Measurements from ENCODE around the gene UBXN6.
A peak's percentile ranks its signal among the peaks of the same experiment; 100 is the strongest.

Gene UBXN6

GRCh38 chr19:4409123-4409933, 48.3 kb downstream of the UBXN6 start:
- no peaks in the 10 kb centered on the region for H3K9me3 ChIP-seq (ENCODE audit: low read length)
- no peak overlapping the region for H3K4me3 ChIP-seq (ENCODE audit: low read length)
- H2AFZ ChIP-seq (ENCODE audit: low read depth, low read length), result no peak overlapping the region
- H3K27me3 ChIP-seq (ENCODE audit: insufficient read depth, low read length), result no peaks in the 10 kb centered on the region
- H3K4me1 ChIP-seq (ENCODE audit: insufficient read depth, low read length), result peaks cover 1% of the 10 kb centered on the region
- H3K36me3 ChIP-seq (ENCODE audit: insufficient read depth, low read length), result peaks cover 73% of the 10 kb centered on the region

GRCh38 chr19:4406626-4407025, 51.0 kb downstream of the UBXN6 start:
- Histone ChIP-seq H3K27me3 (ENCODE audit: insufficient read depth, low read length) (no peaks in the 10 kb centered on the region), H3K9me3 (ENCODE audit: low read length) (no peaks in the 10 kb centered on the region), H2AFZ (ENCODE audit: low read depth, low read length) (no peak overlapping the region), H3K4me3 (ENCODE audit: low read length) (no peak overlapping the region), H3K4me1 (ENCODE audit: insufficient read depth, low read length) (peaks cover 11% of the 10 kb centered on the region), H3K36me3 (ENCODE audit: insufficient read depth, low read length) (peaks cover 49% of the 10 kb centered on the region)

GRCh38 chr19:4405977-4406376, 51.6 kb downstream of the UBXN6 start:
- no peaks in the 10 kb centered on the region for H3K27me3 ChIP-seq (ENCODE audit: insufficient read depth, low read length)
- H3K4me3 ChIP-seq (ENCODE audit: low read length), result no peak overlapping the region
- peaks cover 44% of the 10 kb centered on the region for H3K36me3 ChIP-seq (ENCODE audit: insufficient read depth, low read length)
- H3K4me1 ChIP-seq (ENCODE audit: insufficient read depth, low read length), result peaks cover 13% of the 10 kb centered on the region
- H3K9me3 ChIP-seq (ENCODE audit: low read length), result no peaks in the 10 kb centered on the region
- no peak overlapping the region for H2AFZ ChIP-seq (ENCODE audit: low read depth, low read length)

- Histone ChIP-seq H3K36me3 (ENCODE audit: insufficient read depth, low read length) (peaks cover 20% of the 10 kb centered on the region), H3K4me3 (ENCODE audit: low read length) (peak overlapping the region; percentile 78), H3K27me3 (ENCODE audit: insufficient read depth, low read length) (no peaks in the 10 kb centered on the region), H3K4me1 (ENCODE audit: insufficient read depth, low read length) (peaks cover 16% of the 10 kb centered on the region), H3K9me3 (ENCODE audit: low read length) (no peaks in the 10 kb centered on the region), H2AFZ (ENCODE audit: low read depth, low read length) (peak overlapping the region; percentile 39)
Observed at GRCh38 chr19:4403005-4403761, 54.4 kb downstream of the UBXN6 start.

GRCh38 chr19:4402171-4403004, 55.2 kb downstream of the UBXN6 start, which contains the start of gene CHAF1A:
CHAF1A (plus strand) TSS chr19:4402640; CDS start chr19:4402763, 123 bp downstream.
- H2AFZ ChIP-seq (ENCODE audit: low read depth, low read length), result peak within 1 kb of the TSS; percentile 39
- peaks cover 16% of the 10 kb centered on the region for H3K4me1 ChIP-seq (ENCODE audit: insufficient read depth, low read length)
- H3K36me3 ChIP-seq (ENCODE audit: insufficient read depth, low read length), result peaks cover 23% of the 10 kb centered on the region
- no peaks in the 10 kb centered on the region for H3K27me3 ChIP-seq (ENCODE audit: insufficient read depth, low read length)
- H3K4me3 ChIP-seq (ENCODE audit: low read length), result peak within 1 kb of the TSS; percentile 78
- H3K9me3 ChIP-seq (ENCODE audit: low read length), result no peaks in the 10 kb centered on the region

- H3K36me3 ChIP-seq (ENCODE audit: insufficient read depth, low read length), result peaks cover 24% of the 10 kb centered on the region
- H3K4me1 ChIP-seq (ENCODE audit: insufficient read depth, low read length), result peaks cover 18% of the 10 kb centered on the region
- H3K9me3 ChIP-seq (ENCODE audit: low read length), result no peaks in the 10 kb centered on the region
- H3K4me3 ChIP-seq (ENCODE audit: low read length), result peak overlapping the region; percentile 48
- H2AFZ ChIP-seq (ENCODE audit: low read depth, low read length), result peak overlapping the region; percentile 33
- no peaks in the 10 kb centered on the region for H3K27me3 ChIP-seq (ENCODE audit: insufficient read depth, low read length)
Observed at GRCh38 chr19:4401769-4402170, 55.8 kb downstream of the UBXN6 start.

- no peaks in the 10 kb centered on the region for H3K27me3 ChIP-seq (ENCODE audit: insufficient read depth, low read length)
- peak within 1 kb of the TSS; percentile 79 for H3K4me3 ChIP-seq (ENCODE audit: low read length)
- H2AFZ ChIP-seq (ENCODE audit: low read depth, low read length), result no peak within 1 kb of the TSS
- H3K4me1 ChIP-seq (ENCODE audit: insufficient read depth, low read length), result peaks cover 18% of the 10 kb centered on the region
- H3K9me3 ChIP-seq (ENCODE audit: low read length), result no peaks in the 10 kb centered on the region
- H3K36me3 ChIP-seq (ENCODE audit: insufficient read depth, low read length), result peaks cover 17% of the 10 kb centered on the region
Observed at GRCh38 chr19:4400135-4400936, 57.3 kb downstream of the UBXN6 start, which contains the start of gene SH3GL1. SH3GL1 (minus strand) TSS chr19:4400547; CDS start chr19:4400368, 179 bp downstream.

- no peaks in the 10 kb centered on the region for H3K27me3 ChIP-seq (ENCODE audit: insufficient read depth, low read length)
- H3K9me3 ChIP-seq (ENCODE audit: low read length), result no peaks in the 10 kb centered on the region
- peaks cover 13% of the 10 kb centered on the region for H3K36me3 ChIP-seq (ENCODE audit: insufficient read depth, low read length)
- H3K4me3 ChIP-seq (ENCODE audit: low read length), result peak overlapping the region; percentile 79
- no peak overlapping the region for H2AFZ ChIP-seq (ENCODE audit: low read depth, low read length)
- peaks cover 22% of the 10 kb centered on the region for H3K4me1 ChIP-seq (ENCODE audit: insufficient read depth, low read length)
Observed at GRCh38 chr19:4399812-4400134, 57.8 kb downstream of the UBXN6 start.

GRCh38 chr19:4396949-4397783, 60.4 kb downstream of the UBXN6 start:
- H3K36me3 ChIP-seq (ENCODE audit: insufficient read depth, low read length), result peaks cover 12% of the 10 kb centered on the region
- H3K27me3 ChIP-seq (ENCODE audit: insufficient read depth, low read length), result no peaks in the 10 kb centered on the region
- H3K9me3 ChIP-seq (ENCODE audit: low read length), result no peaks in the 10 kb centered on the region
- no peak overlapping the region for H3K4me3 ChIP-seq (ENCODE audit: low read length)
- no peak overlapping the region for H2AFZ ChIP-seq (ENCODE audit: low read depth, low read length)
- H3K4me1 ChIP-seq (ENCODE audit: insufficient read depth, low read length), result peaks cover 33% of the 10 kb centered on the region
